ENCODE data around the gene PTPN4. TPM values are rescaled to one million over a fixed set of nuclear protein-coding genes. Genes with fewer than 3 reads are reported as not detected.

The PTPN4 gene
- total and polyA plus RNA-seq, 2 donors from 2014 or later, result 7.4 to 46.4 TPM

DNA sequence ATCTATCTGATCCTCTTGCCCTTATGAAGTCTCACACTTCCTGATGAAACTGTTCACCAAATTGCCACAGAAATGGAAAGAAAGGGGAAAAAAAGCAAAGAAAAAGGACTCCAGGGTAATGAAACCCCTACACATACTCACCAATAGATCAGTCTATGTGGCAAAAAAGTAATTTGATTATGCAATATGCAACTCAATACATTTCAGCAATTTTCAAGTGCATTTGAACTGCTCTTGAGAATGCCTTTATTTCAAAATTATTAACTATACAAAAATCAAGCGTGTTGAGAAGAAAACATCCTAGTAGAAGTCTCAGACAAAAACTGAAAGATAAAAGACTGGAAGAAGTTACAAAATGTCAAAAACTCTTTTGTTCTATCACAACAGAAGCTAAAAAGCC, 32.2 kb upstream of the PTPN4 start:
- H3K4me3 ChIP-seq (ENCODE audit: low read length in 3 of 3), result no peak overlapping the region
- H3K4me1 ChIP-seq (ENCODE audit: control insufficient read depth in 2 of 3, insufficient read depth in 2 of 3, low read depth in 1 of 3, low read length in 3 of 3), result peaks cover 0 to 15% (median 3%) of the 10 kb centered on the region in 3 donors
- intact Hi-C loops (cut with DNase I), result no loop called here
- FAIRE-seq (no peak), DNase-seq (no peak)
- no peak overlapping the region for H3K27ac ChIP-seq (ENCODE audit: low read depth in 2 of 2, low read length in 2 of 2)
- TF ChIP-seq, protein P1, sequence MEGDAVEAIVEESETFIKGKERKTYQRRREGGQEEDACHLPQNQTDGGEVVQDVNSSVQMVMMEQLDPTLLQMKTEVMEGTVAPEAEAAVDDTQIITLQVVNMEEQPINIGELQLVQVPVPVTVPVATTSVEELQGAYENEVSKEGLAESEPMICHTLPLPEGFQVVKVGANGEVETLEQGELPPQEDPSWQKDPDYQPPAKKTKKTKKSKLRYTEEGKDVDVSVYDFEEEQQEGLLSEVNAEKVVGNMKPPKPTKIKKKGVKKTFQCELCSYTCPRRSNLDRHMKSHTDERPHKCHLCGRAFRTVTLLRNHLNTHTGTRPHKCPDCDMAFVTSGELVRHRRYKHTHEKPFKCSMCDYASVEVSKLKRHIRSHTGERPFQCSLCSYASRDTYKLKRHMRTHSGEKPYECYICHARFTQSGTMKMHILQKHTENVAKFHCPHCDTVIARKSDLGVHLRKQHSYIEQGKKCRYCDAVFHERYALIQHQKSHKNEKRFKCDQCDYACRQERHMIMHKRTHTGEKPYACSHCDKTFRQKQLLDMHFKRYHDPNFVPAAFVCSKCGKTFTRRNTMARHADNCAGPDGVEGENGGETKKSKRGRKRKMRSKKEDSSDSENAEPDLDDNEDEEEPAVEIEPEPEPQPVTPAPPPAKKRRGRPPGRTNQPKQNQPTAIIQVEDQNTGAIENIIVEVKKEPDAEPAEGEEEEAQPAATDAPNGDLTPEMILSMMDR (IDR thresholded peaks at IDR 0.05; ENCODE audit: borderline replicate concordance, extremely low read depth, insufficient read depth), result no peak
- H3K9ac ChIP-seq (ENCODE audit: low read length in 3 of 3), result no peak overlapping the region
- H3K27me3 ChIP-seq (ENCODE audit: control insufficient read depth, insufficient read depth, low read length), result no peaks in the 10 kb centered on the region
- H3K36me3 ChIP-seq (ENCODE audit: control insufficient read depth in 2 of 3, insufficient read depth in 3 of 3, low read length in 3 of 3), result no peaks in the 10 kb centered on the region
- no peaks in the 10 kb centered on the region for H3K9me3 ChIP-seq (ENCODE audit: control insufficient read depth in 2 of 3, insufficient read depth in 1 of 3, low read length in 3 of 3)

DNA sequence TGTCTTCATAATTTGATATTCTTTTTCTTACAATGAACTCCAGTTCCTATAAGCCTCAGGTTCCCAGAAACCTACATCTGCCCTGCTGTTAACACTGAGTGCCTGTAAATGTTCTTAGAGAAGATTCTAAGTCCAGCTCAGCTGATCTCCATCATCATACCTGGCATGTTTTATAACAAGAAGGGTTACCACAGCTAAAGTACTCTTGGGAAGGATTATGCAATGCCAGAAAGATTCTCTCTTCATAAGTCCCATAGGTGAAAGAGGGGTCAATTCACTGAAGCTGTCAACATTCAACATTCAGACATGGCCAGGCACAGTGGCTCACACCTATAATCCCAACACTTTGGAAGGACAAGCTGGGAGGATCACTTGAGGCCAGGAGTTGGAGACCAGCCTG, 31.3 kb upstream of the PTPN4 start:
- FAIRE-seq (no peak), DNase-seq (no peak)
- Histone ChIP-seq H3K4me3 (ENCODE audit: low read length in 3 of 3) (no peak overlapping the region), H3K36me3 (ENCODE audit: control insufficient read depth in 2 of 3, insufficient read depth in 3 of 3, low read length in 3 of 3) (no peaks in the 10 kb centered on the region), H3K4me1 (ENCODE audit: control insufficient read depth in 2 of 3, insufficient read depth in 2 of 3, low read depth in 1 of 3, low read length in 3 of 3) (peaks cover 0 to 10% (median 3%) of the 10 kb centered on the region in 3 donors), H3K9me3 (ENCODE audit: control insufficient read depth in 2 of 3, insufficient read depth in 1 of 3, low read length in 3 of 3) (no peaks in the 10 kb centered on the region), H3K27ac (ENCODE audit: low read depth in 2 of 2, low read length in 2 of 2) (no peak overlapping the region), H3K27me3 (ENCODE audit: control insufficient read depth, insufficient read depth, low read length) (no peaks in the 10 kb centered on the region), H3K9ac (ENCODE audit: low read length in 3 of 3) (no peak overlapping the region)
- intact Hi-C loops (cut with DNase I), result no loop called here
- TF ChIP-seq, protein P1 (IDR thresholded peaks at IDR 0.05; ENCODE audit: borderline replicate concordance, extremely low read depth, insufficient read depth), result no peak

DNA sequence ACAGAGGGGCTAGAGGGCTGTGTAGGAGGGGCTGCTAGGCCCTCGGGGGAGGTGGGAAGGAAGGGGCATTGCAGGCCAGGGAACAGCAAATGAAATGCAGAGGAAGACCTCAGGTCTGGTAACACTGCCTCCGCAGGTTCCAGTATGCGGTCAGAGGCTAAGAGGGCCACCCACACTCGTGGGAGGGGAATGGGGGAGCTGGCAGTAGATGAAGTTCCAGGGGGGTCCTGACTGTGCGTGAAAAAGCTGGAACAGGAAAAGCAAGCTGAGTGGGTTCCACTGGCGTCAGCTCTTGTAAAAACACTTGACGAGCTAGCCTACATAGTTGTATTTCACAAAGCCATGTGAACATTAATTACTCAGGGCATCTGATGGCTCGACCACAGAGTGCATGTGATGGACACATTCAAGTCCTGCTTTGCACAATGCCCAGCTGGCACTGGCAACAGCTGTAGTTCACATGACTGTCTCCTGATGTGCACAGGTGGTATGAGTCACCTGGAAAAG, 29.0 kb upstream of the PTPN4 start:
- intact Hi-C loops (cut with DNase I), result no loop called here
- no peak overlapping the region for H3K27ac ChIP-seq (ENCODE audit: low read depth in 2 of 2, low read length in 2 of 2)
- no peak for DNase-seq
- no peaks in the 10 kb centered on the region for H3K4me1 ChIP-seq (ENCODE audit: control insufficient read depth in 2 of 3, insufficient read depth in 2 of 3, low read depth in 1 of 3, low read length in 3 of 3)
- H3K36me3 ChIP-seq (ENCODE audit: control insufficient read depth in 2 of 3, insufficient read depth in 3 of 3, low read length in 3 of 3), result no peaks in the 10 kb centered on the region
- FAIRE-seq, result no peak
- H3K4me3 ChIP-seq (ENCODE audit: low read length in 3 of 3), result no peak overlapping the region
- H3K9ac ChIP-seq (ENCODE audit: low read length in 3 of 3), result no peak overlapping the region
- TF ChIP-seq, protein P1 (IDR thresholded peaks at IDR 0.05; ENCODE audit: borderline replicate concordance, extremely low read depth, insufficient read depth), result no peak
- no peaks in the 10 kb centered on the region for H3K27me3 ChIP-seq (ENCODE audit: control insufficient read depth, insufficient read depth, low read length)
- no peaks in the 10 kb centered on the region for H3K9me3 ChIP-seq (ENCODE audit: control insufficient read depth in 2 of 3, insufficient read depth in 1 of 3, low read length in 3 of 3)

DNA sequence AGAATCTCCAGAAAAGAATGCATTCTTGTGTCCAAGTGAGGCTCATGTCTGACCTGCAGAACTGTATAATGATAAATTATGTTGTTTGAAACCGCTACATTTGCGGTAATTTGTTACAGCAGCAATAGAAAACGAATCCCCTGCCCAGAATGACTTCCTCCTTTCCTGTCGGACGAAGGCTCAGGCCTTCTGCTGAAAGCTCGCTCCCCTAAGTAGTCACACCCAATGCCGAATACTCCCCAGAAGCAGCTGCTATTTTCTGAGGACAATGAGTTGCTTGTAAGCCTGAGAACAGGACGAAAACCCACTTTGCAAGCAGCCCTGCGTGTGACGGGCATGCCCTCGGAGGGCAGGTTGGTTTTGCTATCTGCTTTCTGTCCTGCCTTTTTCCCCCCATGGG, 27.7 kb upstream of the PTPN4 start:
- DNase-seq (no peak), FAIRE-seq (no peak)
- no peaks in the 10 kb centered on the region for H3K4me1 ChIP-seq (ENCODE audit: control insufficient read depth in 2 of 3, insufficient read depth in 2 of 3, low read depth in 1 of 3, low read length in 3 of 3)
- no peak overlapping the region for H3K9ac ChIP-seq (ENCODE audit: low read length in 3 of 3)
- H3K4me3 ChIP-seq (ENCODE audit: low read length in 3 of 3), result no peak overlapping the region
- no peaks in the 10 kb centered on the region for H3K9me3 ChIP-seq (ENCODE audit: control insufficient read depth in 2 of 3, insufficient read depth in 1 of 3, low read length in 3 of 3)
- H3K36me3 ChIP-seq (ENCODE audit: control insufficient read depth in 2 of 3, insufficient read depth in 3 of 3, low read length in 3 of 3), result no peaks in the 10 kb centered on the region
- intact Hi-C loops (cut with DNase I), result no loop called here
- no peak overlapping the region for H3K27ac ChIP-seq (ENCODE audit: low read depth in 2 of 2, low read length in 2 of 2)
- H3K27me3 ChIP-seq (ENCODE audit: control insufficient read depth, insufficient read depth, low read length), result no peaks in the 10 kb centered on the region
- TF ChIP-seq, protein P1 (IDR thresholded peaks at IDR 0.05; ENCODE audit: borderline replicate concordance, extremely low read depth, insufficient read depth), result no peak

All from kidney (tissue), 14 donors.